HG03439 (cell line): Measurements from ENCODE around the gene GRXCR1.
A peak's percentile ranks its signal among the peaks of the same experiment; 100 is the strongest.

Experiments used
- ATAC-seq: cut with Tn5 transposase; IDR thresholded peaks from one replicate; pipeline ENCODE4 v1.9.1; 2021; ENCODE audit warnings: mild to moderate bottlenecking, moderate library complexity; ENCODE audit not compliant: unreplicated experiment

The GRXCR1 gene

DNA sequence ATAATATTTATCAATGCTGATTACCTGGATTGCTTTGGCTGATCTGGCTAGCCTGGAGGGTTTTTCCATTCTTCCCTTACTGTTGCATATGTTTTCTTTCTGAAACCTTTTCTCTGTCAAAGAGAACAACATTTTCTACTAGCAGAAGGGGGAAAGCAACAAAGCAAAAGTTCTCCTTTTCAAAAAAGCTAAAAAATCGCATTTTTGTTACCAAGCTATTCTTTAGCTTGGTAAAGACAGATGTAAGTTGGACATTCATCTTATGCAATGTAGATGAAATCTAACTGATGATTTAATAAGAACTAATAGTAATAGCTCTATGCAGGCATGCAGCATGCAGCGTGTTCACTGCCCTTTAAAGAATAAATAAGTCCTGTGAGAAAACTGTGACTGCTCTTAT lies at the start of gene GRXCR1:
Gene GRXCR1, plus strand, starts transcription at position 301 of the 400 bp plus-strand sequence. CDS start 554 bp downstream, outside the sequence.
- ATAC-seq: no peak

DNA sequence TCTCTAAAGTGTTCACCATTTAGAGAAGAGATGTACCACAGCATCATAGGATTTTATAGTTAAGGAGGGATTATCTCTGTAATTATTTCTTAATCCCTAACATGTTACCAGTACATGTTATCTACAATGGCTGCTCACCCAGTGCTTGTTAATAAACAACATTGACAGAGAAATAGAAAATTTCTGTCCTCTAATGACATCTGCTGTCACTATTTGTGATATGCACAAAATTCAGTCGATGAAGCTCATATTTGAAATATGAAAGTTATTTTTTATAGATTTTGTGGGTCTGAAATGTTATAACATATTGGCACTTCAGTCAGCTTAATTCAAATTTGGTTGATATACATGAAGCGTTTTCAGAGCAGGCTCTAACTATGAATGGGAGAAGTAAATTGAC lies 48.8 kb upstream of the GRXCR1 start:
- ATAC-seq: no peak

DNA sequence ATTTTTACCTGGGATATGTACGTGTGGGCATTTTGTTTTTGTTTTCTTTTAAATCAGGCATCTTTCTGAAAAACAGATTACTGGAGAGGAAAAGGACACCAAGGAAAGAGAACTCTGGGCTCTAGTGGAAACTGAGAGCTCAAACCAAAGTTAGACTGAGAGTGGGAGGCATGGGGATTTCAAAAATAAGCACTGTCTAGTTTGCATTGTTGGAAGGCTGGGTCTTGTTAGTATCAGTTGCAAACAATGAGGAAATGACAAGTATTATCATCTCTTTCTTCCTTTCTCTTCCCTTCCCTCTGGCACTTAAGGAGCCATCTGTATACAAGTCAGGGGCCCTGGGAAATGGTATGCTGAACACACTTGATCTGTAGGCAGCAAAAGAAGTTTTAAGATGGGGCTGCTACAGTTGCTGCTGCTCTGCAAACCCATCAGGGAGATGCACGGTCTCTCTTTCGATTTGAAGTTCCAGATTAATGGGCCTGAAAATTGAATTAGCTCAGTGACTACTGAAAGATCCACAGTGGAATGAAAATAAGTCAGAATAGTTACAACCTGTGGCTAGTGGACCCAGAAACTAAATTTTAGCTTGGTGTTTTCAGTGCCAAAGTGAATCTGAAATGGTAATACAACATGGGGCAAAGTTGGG lies 48.0 kb upstream of the GRXCR1 start:
- ATAC-seq: no peak

DNA sequence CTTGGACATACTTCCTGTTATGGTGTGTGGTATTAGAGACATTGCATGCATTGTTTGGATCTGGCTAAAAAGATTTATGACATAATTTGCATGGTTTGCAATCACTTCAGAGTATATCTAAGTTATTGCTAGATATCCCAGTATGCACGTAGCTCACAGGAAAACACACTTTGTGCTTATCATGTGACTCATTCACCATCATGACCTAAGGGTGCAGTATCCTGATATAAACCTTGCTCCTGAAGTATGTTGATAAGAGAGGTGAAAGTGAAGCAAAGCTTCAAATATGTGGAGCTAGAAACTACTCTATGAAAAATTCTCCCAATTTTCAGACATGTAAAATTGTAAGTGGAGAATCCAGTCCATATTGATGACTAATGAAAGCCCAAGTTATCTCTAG lies 46.9 kb upstream of the GRXCR1 start:
- no peak for ATAC-seq

DNA sequence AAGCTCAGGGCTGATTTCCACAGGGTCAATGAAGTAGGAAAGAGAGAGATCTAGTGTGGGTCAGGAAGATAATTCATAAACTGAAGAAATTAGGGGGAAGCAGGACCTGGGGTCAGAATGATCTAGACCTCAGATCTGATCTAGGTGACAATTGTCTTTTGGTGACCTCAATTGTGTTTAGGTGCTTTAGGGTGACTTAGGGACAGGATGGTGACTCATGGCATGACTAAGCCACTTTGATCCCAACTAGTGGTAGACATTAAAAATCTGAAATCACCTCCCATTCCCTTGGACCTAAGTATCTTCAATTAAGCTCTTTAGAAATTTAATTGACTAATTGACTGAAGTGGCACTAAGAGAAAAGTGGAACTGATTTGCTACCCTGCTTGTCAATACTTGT lies 36.7 kb upstream of the GRXCR1 start:
- no peak for ATAC-seq

DNA sequence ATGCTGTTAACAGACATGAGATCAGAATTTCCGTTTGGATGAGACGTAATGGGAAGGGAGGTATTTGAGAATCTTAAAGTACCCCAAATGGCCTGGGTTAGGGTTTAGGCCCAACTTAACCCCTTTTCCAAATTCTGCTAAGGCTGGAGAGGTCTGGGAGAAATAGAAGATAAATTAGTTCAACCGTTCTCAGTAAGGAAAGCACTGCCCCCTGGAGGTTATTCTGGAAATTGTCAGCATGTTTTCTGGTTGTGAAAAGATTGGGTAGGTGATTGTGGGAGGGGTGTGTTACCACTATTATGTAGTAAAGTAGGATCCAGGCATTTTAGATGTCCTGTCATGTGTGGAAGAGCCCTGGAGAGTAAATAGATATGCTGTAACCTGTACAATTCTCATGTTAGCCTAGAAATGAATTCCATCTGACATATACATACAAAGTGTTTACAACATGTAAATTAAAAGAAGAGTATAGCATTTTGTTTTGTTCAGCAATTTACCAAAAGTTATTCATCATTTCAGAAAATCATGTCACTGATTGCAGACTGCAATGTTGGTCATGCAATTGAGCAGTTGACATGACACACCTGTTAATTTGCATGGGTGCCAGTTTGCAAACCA lies 26.8 kb upstream of the GRXCR1 start:
- ATAC-seq: peak; percentile 76

DNA sequence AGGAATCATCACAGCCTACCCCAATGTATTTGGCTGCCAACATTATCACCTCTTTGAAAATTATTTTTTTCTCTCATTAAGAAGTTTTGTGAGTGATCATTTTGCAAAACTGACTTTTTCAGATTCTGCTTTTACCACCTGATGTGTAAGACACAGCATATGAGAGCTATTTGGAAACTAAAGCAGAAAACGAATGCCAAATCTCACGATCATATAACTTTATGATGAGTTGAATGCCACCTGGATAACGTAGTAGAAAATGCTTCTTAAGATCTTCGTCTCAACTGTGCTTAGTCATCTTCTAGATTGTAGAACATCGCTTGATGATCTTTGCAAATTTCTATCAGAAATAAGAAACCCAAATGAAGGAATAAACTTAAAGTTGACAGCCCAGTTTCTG lies 21.3 kb upstream of the GRXCR1 start:
- no peak for ATAC-seq

DNA sequence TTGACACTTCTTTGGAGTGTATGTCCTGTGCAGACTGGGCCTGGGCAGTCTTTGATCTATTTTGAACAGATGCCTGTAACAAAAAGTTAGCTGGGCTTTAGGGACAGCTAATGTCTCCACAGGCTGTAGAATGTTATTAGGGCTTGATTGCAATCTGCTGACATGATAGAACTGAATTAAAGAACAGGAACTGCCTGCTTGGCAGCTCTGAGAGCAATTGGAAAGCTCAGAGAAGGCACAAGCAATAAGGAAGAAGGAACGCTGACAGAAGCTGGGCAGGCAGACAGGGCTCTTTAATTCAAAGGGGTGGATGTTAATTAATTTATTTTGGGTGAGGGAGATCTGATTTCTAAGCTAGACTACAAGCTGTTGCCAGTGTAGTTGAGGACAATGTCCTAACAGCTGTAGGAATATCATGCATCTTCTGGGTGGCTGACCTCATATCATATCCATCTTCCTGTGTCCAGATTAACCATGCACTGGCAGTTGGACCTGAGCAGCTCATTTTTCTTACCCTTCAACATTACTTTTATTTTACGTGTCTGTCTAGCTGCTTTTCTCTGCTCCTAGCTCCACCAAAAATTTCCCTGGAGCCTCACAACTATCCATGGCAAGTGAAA lies 20.7 kb upstream of the GRXCR1 start:
- no peak for ATAC-seq

DNA sequence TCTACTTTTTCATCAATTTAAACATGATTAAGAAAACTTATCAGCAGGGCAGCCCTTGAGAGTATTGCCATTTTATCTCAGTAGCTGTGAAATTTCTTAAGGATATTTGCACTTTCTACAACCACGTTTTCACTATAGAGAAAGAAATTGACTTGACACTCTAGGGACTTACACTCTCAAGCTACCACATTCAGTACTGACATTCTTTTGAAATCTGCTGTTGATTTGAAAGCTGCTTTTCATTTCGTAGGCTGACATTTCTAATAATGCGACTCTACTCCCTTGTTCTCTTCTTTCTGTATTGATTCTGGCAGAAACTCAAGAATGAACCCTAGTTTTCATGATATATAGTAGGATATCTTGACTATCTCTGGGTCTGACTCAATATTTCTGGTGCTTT lies 13.7 kb upstream of the GRXCR1 start:
- ATAC-seq: no peak

DNA sequence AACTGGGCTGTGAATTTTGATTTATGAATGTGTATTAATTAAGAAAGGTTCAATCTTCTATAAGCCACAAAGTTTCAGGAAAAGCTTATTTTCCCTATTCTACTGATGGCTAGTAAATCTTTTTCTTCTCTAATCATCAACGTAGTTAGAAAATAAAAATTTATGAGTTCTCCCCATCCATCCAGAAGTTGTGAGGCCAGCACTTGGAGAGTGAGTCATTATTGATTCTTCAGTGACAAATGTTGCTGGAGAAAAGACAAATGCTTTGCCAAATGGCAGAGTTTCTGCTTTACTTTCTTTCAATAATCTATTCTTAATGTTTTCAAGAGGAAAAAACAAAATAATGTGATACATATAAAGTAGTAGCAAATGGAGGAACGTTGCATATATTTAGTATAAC lies 11.3 kb upstream of the GRXCR1 start:
- no peak for ATAC-seq

DNA sequence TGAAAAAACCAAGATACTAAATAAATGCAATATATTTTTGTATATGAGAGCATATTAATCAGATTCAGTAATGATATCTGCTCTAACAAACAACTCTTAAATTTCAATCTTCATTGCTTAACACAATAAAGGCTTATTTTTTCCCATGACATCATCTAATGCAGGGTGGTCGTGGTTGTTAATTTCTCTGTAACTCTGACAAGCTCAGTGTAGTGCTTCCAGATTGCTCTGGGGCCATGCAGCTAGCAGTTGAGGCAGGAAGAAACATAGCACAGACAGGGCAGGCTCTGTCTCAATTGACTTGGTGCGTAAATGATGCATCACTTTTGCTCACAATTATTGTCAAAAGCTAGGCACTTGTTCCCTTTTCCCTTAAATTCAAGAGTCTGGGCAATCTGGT lies 869 bp upstream of the GRXCR1 start:
- ATAC-seq: no peak

DNA sequence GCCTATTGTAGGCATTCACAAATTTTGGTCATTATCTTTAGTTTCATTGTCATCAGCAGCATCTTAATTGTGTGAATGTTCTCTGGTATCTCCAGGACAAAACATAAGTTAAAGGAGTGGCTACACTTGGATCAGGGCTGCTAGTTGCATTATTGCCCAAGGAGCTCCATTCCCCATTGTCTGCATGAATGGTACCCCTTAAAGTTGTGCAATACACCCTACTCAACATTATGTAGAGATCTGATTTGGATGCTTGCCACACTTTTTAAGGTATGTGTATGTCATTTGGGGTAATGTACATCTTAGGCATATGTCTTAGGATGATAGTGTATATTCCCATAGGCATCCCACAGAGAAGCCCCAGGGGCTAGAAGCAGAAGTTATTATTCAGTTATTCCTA lies 2.9 kb downstream of the GRXCR1 start:
- ATAC-seq: no peak

DNA sequence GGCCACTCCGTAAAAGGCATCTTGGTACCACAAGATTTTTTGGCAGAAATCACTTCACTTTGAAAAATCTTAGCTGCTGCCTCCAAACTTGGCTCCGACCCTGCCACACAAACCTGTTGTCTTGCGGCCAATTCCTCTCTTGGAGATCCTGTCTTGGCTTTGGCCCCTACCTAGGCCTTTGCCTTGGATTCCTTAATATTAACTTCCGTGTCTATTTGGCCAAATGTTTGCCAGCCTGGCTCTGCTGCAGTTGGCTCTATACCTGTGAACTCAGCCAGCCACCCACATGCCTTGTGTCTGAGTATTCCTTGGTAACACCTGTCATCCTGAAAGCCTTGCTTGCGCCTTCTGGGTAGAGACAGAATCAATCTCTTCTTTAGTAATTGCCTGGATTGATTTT lies 12.5 kb downstream of the GRXCR1 start:
- ATAC-seq: no peak

DNA sequence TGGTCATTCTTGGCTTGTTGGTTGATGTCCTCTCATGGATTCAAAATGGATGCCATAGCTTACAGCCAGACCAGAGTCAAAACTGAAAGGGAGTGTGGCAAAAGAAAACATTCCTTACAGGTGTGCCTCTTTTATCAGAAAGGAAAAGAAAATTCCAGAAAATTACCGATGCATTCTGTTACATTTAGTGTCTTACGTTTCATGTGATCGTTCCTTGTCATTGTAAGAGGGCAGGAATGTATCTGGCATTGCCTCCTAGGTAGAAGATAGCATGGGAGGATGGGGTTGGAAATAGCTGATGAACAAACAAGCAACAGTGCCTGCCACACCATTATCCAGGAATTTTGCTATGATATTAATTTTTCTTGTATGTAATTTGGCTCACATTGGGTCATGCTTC lies 13.1 kb downstream of the GRXCR1 start:
- ATAC-seq: no peak

DNA sequence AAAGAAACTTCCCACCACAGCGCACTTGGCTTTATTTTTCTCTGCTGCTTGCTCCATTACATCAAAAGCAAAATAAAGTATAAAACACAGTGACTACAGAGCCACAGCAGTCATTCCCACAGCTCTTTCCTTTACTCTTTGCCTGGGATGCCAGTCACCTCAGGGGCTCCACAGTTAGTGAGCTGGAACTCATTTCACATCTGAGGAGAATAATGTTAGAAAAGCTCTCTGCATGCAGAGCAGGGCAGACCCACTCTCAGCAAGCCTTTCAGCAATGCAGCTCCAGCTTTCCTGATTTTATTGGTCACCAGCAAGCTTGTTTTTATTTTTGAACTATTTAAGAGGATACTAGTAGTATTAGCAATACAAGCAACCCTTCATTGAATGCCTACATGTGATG lies 13.8 kb downstream of the GRXCR1 start:
- ATAC-seq: no peak

DNA sequence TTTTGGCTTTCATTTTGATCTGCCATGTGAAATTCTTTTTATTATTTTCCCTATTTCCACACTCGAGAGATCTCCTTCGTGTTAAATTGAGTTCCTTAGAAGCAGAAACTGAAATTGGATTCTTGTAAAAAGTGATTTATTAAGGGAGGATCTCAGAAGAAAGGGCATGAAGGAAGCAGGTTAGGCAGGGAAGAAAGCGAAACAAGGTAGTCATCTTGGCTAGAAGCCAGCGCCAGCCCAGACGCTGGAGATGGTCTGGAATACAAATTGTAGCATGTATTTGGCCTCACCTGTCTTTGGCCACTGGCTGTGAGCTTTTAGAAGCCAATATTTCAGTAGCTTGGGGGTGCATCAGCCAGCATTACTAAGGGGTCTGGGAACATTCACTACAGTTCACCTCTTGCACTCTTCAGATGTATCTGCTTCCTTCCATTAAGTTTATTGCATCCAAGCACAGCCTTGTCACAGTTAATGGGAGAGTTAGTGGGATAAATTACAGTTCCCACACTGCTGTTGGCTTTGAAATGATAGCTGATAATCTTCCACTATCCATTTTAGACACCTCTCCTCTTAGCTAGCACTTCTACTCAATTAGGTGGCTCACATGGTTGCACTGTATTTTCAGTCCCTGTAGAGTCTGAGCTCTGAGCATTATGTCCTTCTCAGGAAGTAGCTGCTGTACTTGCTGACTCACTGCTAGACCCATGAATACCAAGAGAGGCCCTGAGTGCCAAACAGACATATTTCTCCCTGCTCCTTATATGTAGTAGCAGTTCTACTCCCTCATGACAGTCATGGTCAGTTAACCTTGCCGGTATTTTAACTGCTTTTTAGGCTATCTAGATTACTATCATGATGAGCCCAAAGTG lies 14.6 kb downstream of the GRXCR1 start:
- no peak for ATAC-seq

DNA sequence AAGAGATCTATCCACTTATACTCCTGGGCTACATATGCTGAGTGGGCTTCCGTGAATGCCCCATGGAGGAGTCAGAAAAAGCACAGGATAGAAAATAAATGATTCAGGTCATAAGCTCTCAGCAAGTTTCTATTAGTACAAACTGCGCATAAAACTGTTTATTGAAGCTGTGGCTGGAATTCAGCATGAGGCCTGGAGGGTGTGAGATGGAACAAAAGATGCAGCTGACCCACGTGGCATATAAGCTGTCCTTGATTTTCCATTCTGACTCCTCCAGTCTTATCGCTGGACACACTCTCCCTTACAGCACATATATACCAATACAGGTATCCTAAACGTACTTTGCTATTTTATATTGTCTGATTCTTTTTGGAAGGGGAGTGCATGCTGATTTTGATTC lies 17.9 kb downstream of the GRXCR1 start:
- ATAC-seq: no peak

DNA sequence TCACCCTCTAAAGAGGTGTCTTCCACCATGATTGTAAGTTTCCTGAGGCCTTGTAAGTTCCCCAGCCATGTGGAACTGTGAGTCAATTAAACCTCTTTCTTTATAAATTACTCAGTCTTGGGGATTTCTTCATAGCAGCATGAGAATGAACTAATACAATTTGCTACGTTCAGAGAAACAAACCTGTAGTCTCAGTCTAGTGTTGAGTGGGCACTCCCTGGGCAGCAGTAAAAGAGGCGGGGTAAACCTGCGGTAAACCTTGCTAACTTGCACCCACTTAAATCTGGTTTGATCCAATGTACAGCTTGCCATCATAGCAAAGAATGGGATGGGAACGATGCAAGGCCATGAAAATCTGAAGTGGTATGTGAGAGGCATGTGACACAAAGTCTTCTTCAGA lies 22.4 kb downstream of the GRXCR1 start:
- ATAC-seq: no peak

DNA sequence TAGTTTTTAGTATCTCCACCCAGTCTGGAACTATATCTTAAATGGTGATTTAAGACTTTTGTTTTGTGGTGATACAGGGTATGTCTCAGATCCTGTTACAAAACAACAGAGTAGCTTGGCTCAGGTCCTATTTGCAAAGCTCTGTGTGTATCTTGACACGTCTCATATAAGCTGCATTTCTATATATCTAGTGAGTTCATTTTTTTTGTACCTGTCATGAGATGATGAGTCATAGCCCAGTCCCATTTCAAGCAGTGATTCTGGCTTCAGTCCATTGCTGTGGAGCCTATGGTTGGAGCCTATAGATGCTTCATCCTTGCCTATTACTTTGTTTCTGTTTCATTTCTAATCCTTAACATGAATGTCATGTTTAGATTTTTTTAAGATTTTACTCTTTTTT lies 23.0 kb downstream of the GRXCR1 start:
- ATAC-seq: no peak

DNA sequence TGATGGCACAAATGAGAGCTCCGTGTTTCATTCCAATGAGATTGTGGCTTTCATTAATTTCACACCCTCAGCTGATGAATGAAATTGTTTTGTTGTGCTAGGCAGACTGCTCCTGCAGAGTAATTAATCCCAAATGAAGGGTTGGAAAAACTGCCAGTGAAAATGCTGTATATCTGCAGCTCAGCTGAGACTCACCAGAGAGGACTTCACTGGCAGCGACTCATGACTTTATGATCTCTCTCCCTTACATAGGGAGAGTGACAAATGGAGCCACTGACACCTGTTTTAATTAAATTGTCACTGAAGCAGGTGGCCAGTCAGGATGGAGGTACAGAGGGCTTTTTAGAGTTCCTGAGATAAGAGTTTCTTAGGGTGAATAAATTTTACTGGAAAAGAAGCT lies 24.8 kb downstream of the GRXCR1 start:
- ATAC-seq: no peak

DNA sequence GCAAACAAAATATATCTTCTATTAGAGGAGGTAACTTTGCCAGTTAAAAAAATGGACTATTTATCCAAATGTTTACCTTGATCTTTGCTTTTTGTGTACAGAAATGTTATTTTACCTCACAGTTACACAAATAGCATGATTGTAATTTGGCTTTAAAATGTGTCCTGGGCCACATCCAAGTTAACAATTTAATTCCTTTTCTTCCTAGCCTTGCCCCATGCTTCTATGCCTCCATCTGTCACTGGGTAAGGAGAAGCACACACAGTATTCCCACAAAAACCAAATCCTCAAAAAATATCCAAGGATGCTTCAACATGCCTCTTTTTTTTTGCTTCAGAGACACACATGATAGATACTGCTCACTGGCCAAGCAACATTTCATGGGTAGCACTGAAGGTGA lies 30.9 kb downstream of the GRXCR1 start:
- no peak for ATAC-seq

DNA sequence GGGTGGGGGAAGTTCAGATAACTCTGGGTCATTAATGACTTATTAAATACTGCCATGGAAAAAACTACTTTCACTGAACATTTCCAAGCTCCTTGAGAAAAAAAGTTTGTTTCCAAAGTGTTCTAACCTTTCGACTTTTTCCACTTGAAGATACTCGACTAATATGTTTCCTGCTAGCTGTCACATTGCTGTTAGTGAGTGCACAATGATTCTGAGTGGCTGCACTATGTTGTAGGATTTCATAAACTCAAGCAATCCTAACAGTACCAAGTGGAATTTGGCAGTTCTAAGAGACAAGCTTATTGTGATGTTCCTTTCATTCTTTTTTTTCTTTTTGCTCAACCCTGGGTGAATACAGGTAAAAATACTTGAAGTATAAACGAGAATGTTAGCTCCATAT lies 33.4 kb downstream of the GRXCR1 start:
- ATAC-seq: no peak
